K562 (cell line): ENCODE data around the gene PPP1R14C. TPM values are rescaled to one million over a fixed set of nuclear protein-coding genes. Genes with fewer than 3 reads are reported as not detected.

ENCODE experiments used
- CTCFL ChIP-seq: IDR thresholded peaks from 2 replicates; pipeline ENCODE4 v1.6.1; 2011; ENCODE audit warnings: borderline replicate concordance, low read depth, mild to moderate bottlenecking, moderate library complexity, low read length; ENCODE audit not compliant: insufficient read depth, poor library complexity, severe bottlenecking
- DNMT1 ChIP-seq: fragments of 450-650 bp; IDR thresholded peaks from 2 replicates; pipeline ENCODE4 v1.6.1; 2016; ENCODE audit warnings: antibody characterized with exemption, mild to moderate bottlenecking
- EGR1 ChIP-seq: fragments of 450-650 bp; conservative IDR thresholded peaks from 2 replicates; pipeline ENCODE4 v1.6.1; 2017; ENCODE audit warnings: mild to moderate bottlenecking
- EWSR1 ChIP-seq: fragments of 450-650 bp; IDR thresholded peaks from 2 replicates; pipeline ENCODE4 v1.6.1; 2018; ENCODE audit warnings: borderline replicate concordance, mild to moderate bottlenecking, low read depth, moderate library complexity; ENCODE audit not compliant: partially characterized antibody
- FOSL1 ChIP-seq: fragments of 200-800 bp; sonication (Bioruptor generic); conservative IDR thresholded peaks from 2 replicates; pipeline ENCODE4 v1.6.1; 2016; ENCODE audit warnings: missing genetic modification characterization, missing compliant biosample characterization
- HDAC2 ChIP-seq: fragments of 450-650 bp; IDR thresholded peaks from 2 replicates; pipeline ENCODE4 v1.6.1; 2016; ENCODE audit warnings: mild to moderate bottlenecking
- PPARD ChIP-seq: fragments of 250-450 bp; sonication (Bioruptor Pico); IDR thresholded peaks from 2 replicates; pipeline ENCODE4 v1.8.0; 2022; ENCODE audit warnings: inconsistent platforms, mild to moderate bottlenecking, moderate library complexity
- RNF2 ChIP-seq: sonication (generic); IDR thresholded peaks from 2 replicates; pipeline ENCODE4 v1.6.1; 2016
- SP2 ChIP-seq: IDR thresholded peaks from 2 replicates; pipeline ENCODE4 v1.6.1; 2011; ENCODE audit warnings: mild to moderate bottlenecking, low read depth, low read length, moderate library complexity; ENCODE audit not compliant: poor library complexity, severe bottlenecking; ENCODE audit errors: extremely low read depth
- SREBF2 ChIP-seq: sonication (generic); formaldehyde crosslinking; IDR thresholded peaks from 2 replicates; pipeline ENCODE4 v1.4.0; 2020; ENCODE audit warnings: mild to moderate bottlenecking, missing genetic modification reagents
- SRF ChIP-seq, 2 experiments: fragments of 250-450, 450-650 bp in 1 of 2; sonication (Bioruptor Pico) in 1 of 2; sonication (generic) in 1 of 2; formaldehyde crosslinking; IDR thresholded peaks; 2 replicates each; pipeline versions ENCODE4 v1.5.0 to v1.5.1; 2020 to 2022; ENCODE audit warnings: mild to moderate bottlenecking in 1 of 2, missing genetic modification reagents in 1 of 2
- TSC22D4 ChIP-seq: fragments of 450-650 bp; IDR thresholded peaks from 2 replicates; pipeline ENCODE4 v1.6.1; 2016; ENCODE audit warnings: missing genetic modification characterization, missing biosample characterization, control low read depth
- UBTF ChIP-seq, 2 experiments: IDR thresholded peaks; 2 replicates each; pipeline ENCODE4 v1.6.1; 2012; ENCODE audit warnings: improper control_type of control experiment in 2 of 2, low read depth in 2 of 2, low read length in 2 of 2, borderline replicate concordance in 1 of 2
- USF2 ChIP-seq: sonication (generic); formaldehyde crosslinking; IDR thresholded peaks from 2 replicates; pipeline ENCODE4 v1.5.0; 2020; ENCODE audit warnings: missing genetic modification reagents
- ZNF146 ChIP-seq: IDR thresholded peaks from one replicate; pipeline ENCODE4 v1.6.1; 2018; ENCODE audit warnings: missing compliant biosample characterization; ENCODE audit not compliant: unreplicated experiment
- ZNF384 ChIP-seq: IDR thresholded peaks from 2 replicates; pipeline ENCODE4 v1.6.1; 2012; ENCODE audit warnings: low read depth, low read length, improper control_type of control experiment
- ZNF785 ChIP-seq: fragments of 250-450 bp; sonication (Bioruptor Pico); IDR thresholded peaks from 2 replicates; pipeline ENCODE4 v1.4.0; 2020; ENCODE audit warnings: mild to moderate bottlenecking
- polyA plus RNA-seq, 8 experiments: library from polyadenylated mRNA; depleted of rRNA in 4 of 8; stranded (reverse) in 5 of 8; unstranded in 3 of 8; fragments of >200 nt; fragmentation: Nextera tagmentation in 2 of 8; fragmentation: Illumina TruSeq in 1 of 8; extraction: Ambion mirVana in 2 of 8; extraction: Trizol in 1 of 8; gene quantifications; 2 replicates each; pipeline versions ENCODE4 v1.2.1 to v1.2.3, GENCODE V29; 2011 to 2014; ENCODE audit warnings: inconsistent platforms in 1 of 8, missing spikeins in 1 of 8
- total RNA-seq, 7 experiments: library from RNA; depleted of rRNA in 6 of 7; stranded (reverse); fragments of >200 nt in 6 of 7; fragmentation: Illumina TruSeq in 2 of 7; extraction: Trizol in 2 of 7; gene quantifications; 2 replicates each; pipeline versions ENCODE4 v1.2.1 to v1.2.3, GENCODE V29; 2011 to 2021; ENCODE audit warnings: low replicate concordance in 1 of 7
- TF ChIP-seq, protein P1 (sequence below), 2 experiments: fragments of 250-450 bp in 1 of 2; fragments of 450-650 bp in 1 of 2; sonication (Bioruptor Pico) in 1 of 2; IDR thresholded peaks; 2 replicates each; pipeline versions ENCODE4 v1.6.1 to v1.8.0; 2016 to 2021; ENCODE audit warnings: mild to moderate bottlenecking in 2 of 2, moderate library complexity in 2 of 2, missing compliant biosample characterization in 1 of 2, missing genetic modification characterization in 1 of 2
- TF ChIP-seq, protein P2 (sequence below): fragments of 250-450 bp; sonication (Bioruptor Pico); IDR thresholded peaks from 2 replicates; pipeline ENCODE4 v1.8.0; 2022; ENCODE audit warnings: inconsistent platforms, mild to moderate bottlenecking, moderate library complexity, borderline replicate concordance

PPP1R14C gene
- total and polyA plus RNA-seq, 9 of the 15 experiments (the other 6 are each of a cell fraction or from before 2014, with no cell fraction given): 4.5 to 16.6 (median 11.9) TPM

GRCh38 chr6:150267686-150268561 lies 125.1 kb downstream of the PPP1R14C start (continued):
- no peak for TF ChIP-seq UBTF (IDR thresholded peaks at IDR 0.05; ENCODE audit: borderline replicate concordance in 1 of 2, low read depth in 2 of 2, low read length in 2 of 2)
- no peak; the same call in 1 of the 2 replicates for TF ChIP-seq HDAC2
- TF ChIP-seq TSC22D4 (tag): no peak
- peak; percentile 98 for TF ChIP-seq EGR1
- peak; percentile 57; the same call in 1 of the 2 replicates for TF ChIP-seq RNF2
- TF ChIP-seq PPARD (CRISPR knock-in tag): no peak
- peak; percentile 58 for TF ChIP-seq FOSL1 (tag)
- no peak for TF ChIP-seq EWSR1
- no peak for TF ChIP-seq USF2 (CRISPR knock-in tag)
- TF ChIP-seq SP2: no peak
- TF ChIP-seq, protein P1, sequence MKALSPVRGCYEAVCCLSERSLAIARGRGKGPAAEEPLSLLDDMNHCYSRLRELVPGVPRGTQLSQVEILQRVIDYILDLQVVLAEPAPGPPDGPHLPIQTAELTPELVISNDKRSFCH (CRISPR knock-in tag; IDR thresholded peaks at IDR 0.05): no peak
- TF ChIP-seq, protein P1 (tag; IDR thresholded peaks at IDR 0.05): no peak
- TF ChIP-seq SRF (CRISPR knock-in tag; IDR thresholded peaks at IDR 0.05): no peak
- no peak for TF ChIP-seq ZNF146 (CRISPR knock-in tag)
- no peak for TF ChIP-seq CTCFL
- no peak for TF ChIP-seq ZNF785
- TF ChIP-seq DNMT1: no peak
- TF ChIP-seq ZNF384: no peak
- TF ChIP-seq SREBF2 (CRISPR knock-in tag): no peak
- TF ChIP-seq, protein P2, sequence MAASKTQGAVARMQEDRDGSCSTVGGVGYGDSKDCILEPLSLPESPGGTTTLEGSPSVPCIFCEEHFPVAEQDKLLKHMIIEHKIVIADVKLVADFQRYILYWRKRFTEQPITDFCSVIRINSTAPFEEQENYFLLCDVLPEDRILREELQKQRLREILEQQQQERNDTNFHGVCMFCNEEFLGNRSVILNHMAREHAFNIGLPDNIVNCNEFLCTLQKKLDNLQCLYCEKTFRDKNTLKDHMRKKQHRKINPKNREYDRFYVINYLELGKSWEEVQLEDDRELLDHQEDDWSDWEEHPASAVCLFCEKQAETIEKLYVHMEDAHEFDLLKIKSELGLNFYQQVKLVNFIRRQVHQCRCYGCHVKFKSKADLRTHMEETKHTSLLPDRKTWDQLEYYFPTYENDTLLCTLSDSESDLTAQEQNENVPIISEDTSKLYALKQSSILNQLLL (CRISPR knock-in tag): no peak
